ENCODE data around the gene WDR91.

The WDR91 gene

DNA sequence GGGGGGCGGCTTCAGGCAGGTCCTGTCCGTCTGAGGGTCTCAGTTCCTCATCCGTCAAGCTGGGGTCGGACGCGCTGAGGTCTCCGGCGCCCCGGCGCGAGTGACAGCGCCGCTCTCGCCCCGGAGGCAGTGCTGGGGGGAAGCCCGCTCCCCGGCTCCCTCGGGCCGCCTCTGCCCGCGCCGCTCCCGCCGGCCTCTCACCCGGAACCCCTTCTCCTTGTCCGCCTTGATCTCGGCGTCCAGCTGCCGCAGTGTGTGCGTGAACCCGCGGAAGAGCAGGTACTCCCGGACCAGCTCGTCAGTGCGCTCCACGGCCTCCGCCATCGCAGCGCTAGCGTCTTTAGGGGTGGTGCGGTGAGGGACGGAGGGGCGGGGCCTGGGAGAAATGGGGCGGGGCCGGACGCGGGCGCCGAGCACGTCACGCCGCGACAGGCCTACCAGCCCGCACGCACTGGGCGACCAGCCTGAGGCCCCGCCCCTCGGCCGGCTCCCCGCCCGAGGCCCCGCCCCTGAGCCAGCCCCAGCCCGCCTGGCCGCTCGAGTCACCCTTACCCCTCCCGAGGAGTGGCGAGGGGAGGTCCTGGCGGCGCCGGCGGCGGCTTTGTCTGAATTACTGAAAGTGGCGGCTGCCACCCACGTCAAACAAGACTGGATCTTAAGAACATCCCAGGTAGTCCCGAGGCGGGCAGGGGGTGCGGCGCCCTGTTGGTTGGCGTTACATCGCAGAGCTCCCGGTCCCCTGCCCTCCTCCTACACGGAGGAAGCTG is at the start of gene WDR91:
Gene WDR91 (minus strand): TSS at position 348 of the 767 bp plus-strand sequence. CDS start 24 bp downstream, at position 324.
- DNase-seq (ENCODE audit: low read depth in 2 of 2, low spot score in 1 of 2), result peak; percentile 88 to 95

DNA sequence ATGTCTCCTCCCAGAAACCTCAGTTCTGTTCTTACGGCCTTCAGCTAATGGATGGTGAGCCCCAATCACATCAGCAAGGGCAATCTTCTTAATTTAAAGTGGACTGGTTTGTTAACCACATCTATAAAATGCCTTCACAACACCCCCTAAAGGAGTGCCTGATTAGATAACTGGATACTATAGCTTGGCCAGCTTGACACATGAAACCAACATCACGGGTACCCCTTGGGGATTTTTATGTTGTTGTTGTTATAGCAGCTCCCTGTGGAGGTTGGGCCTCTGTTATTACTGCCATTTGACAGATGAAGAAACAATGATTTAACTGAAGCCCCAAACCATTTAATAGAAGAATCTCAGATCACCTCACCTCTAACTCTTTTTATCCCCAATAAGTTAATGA is 49.1 kb upstream of the WDR91 start:
- DNase-seq (ENCODE audit: low read depth in 2 of 2, low spot score in 1 of 2), result no peak

GRCh38 chr7:135259702-135260101 is 48.4 kb upstream of the WDR91 start:
- no peak for DNase-seq (ENCODE audit: low read depth in 2 of 2, low spot score in 1 of 2)

- no peak for DNase-seq (ENCODE audit: low read depth in 2 of 2, low spot score in 1 of 2)
Measured at GRCh38 chr7:135258585-135258984, 47.3 kb upstream of the WDR91 start.

DNA sequence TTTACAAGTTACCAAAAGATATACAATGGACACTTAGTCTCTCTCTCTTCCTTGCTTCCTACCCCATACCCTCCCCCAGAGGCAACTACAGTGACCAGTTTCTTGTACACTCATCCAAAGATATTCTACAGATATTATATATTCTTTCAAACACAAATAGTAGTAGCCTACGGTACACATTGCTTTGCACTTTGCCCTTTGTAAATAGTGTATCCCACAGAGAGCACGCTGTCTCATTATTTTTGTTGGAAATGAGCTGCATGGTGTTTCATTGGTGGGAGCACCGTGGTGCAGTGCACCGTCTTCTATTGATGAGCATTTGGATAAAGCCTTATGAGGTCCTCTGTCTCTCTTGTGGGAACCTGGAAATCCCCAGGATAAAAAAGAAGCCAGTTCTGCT is 46.5 kb upstream of the WDR91 start:
- DNase-seq (ENCODE audit: low read depth in 2 of 2, low spot score in 1 of 2), result no peak

- DNase-seq (ENCODE audit: low read depth in 2 of 2, low spot score in 1 of 2), result no peak
Measured at GRCh38 chr7:135253851-135254771, 42.8 kb upstream of the WDR91 start.

DNA sequence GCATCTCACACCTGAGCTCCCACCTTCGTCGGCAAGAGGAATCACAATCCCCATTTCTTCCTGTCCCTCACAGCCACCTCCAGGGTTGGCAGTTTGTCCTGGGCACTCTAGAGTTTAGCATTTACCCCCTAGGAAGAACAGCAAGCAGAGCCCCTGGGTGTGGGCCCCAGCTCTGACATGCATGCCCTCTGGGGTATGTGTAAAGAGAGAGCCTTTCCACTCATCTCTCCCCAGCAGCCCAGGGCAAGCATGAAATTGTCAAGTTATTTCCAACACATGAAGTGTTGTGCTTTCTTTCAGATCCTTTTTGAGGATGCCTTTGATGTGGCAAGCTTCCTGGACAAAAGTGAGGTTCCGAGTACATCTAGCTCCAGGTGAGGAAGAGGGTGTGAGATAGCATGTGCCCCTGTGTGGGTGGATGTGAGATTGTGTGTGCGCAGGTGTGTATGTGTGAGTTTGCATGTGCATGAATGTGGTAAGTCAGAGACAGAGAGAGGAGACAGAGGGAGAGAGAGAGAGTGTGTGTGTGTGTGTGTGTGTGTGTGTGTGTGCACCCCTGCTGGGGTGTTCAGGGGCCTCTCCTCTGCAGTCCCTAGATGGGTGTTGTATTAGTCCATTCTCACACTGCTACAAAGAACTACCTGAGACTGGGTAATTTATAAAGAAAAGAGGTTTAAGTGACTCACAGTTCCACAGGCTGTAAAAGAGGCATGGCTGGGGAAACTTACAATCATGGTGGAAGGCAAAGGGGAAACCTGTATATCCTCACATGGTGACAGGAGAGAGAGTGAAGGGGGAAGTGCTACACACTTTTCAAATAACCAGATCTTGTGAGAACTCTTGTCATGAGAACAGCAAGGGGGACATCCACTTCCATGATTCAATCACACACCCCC is 40.4 kb upstream of the WDR91 start:
- DNase-seq (ENCODE audit: low read depth in 2 of 2, low spot score in 1 of 2), result no peak

DNA sequence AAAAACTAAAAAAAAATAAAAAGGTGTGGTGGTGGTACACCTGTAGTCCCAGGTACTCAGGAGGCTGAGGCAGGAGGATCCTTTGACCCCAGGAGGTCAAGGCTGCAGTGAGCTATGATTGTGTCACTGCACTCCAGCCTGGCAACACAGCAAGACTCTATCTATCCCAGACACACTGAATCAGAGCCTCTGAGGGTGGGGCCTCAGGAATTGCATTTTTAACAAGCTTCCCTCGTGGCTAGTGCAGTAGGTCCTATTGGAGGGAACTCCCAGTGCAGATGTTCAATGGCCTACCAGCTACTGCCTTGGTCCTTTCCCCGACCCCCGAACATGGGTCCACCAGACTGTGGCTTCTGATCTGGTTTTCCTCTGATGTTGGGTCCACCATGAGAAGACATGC is 37.2 kb upstream of the WDR91 start:
- DNase-seq (ENCODE audit: low read depth in 2 of 2, low spot score in 1 of 2), result no peak

- no peak for DNase-seq (ENCODE audit: low read depth in 2 of 2, low spot score in 1 of 2)
Measured at GRCh38 chr7:135247746-135248471, 36.6 kb upstream of the WDR91 start.

DNA sequence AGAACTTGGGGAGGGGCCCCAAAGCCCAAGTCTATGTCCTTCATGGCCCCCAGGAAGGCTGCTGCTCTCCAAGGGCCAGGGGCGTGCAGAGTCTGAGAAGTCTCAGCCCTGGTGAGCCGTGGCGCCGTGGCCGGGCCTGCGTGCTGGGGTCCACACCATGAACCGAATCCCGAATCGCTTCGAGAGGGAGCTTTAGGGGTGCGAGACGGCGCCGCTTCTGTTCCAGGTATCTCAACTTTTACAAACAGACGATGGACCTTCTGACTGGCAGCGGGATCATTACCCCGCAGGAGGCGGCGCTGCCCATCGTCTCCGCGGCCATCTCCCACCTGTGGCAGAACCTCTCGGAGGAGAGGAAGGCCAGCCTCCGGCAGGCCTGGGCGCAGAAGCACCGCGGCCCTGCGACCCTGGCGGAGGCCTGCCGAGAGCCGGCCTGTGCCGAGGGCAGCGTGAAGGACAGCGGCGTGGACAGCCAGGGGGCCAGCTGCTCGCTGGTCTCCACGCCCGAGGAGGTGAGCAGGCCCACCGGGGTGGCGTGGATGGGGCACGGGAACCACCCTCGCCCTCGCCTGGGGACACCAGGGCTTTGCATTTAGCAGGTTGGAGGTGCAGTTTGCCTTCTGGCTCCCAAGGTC is 35.0 kb upstream of the WDR91 start:
- no peak for DNase-seq (ENCODE audit: low read depth in 2 of 2, low spot score in 1 of 2)

DNA sequence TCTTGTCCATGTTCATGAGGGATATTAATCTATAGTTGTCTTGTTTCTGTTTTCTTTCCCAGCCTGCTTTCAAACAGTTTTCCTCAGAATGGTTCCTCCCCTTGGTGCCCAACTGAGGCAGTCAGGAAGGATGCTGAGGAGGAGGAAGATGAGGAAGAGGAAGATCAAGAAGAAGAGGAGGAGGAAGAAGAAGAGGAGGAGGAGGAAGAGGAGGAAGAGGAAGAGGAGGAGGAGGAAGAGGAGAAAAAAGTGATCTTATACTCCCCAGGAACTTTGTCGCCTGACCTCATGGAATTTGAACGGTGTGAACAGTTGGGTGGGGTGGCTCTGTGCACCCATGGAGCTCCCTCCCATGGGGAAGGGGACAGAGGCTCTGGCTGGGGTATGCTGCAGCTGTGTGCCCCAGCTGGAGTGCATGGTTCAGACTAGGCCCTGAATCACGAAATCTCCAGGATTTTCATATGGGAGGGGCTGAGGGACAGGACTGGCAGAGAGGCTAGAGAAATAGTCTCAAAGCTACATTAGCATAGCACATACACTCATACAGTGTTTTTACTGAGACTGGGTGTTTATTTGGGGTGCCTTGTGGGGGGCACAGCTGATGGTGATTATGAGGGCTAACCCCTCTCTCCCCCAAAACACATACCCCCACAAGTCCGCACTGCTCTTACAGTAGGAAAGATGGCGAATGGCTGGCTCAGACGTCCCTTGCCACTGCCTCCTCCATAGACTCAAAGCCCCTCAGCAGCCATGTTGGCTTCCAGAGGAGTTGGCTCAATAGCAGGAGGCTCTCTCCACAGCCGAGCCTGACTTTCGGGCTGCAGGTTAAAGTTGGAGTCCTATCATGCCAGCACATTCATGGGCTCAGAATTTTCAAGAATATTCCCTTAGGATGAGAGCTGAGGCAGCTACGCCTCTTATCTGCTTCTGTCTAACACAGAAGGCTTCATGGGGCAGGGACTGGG is 34.2 kb upstream of the WDR91 start:
- DNase-seq (ENCODE audit: low read depth in 2 of 2, low spot score in 1 of 2), result no peak

DNA sequence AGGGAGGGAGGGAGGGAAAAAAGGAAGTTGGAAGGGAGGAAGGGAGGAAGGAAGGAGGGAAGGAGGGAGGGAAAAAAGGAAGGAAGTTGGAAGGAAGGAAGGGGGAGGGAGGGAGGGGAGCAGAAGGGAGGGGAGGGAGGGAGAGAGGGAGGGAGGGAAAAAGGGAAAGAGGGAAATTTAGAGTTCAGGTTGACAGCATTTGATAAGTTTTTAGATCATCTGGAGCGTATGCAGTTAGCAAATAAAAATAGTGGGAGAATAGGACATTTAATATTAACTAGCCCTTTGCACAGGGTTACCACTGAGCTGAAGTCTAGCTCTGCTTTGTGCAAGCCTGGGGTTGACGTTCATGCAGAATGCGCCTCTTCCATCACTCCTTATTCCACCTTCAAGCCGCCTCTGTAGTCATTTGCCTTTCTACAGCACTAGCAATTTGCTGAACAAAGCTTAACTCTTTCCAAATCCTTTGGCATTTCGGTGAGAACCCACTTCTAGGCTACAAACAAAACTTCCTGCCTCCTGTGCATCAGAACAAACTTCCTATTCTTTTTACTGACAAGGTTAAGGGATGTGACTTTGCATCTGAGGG is 30.9 kb upstream of the WDR91 start:
- DNase-seq (ENCODE audit: low read depth in 2 of 2, low spot score in 1 of 2), result no peak

DNA sequence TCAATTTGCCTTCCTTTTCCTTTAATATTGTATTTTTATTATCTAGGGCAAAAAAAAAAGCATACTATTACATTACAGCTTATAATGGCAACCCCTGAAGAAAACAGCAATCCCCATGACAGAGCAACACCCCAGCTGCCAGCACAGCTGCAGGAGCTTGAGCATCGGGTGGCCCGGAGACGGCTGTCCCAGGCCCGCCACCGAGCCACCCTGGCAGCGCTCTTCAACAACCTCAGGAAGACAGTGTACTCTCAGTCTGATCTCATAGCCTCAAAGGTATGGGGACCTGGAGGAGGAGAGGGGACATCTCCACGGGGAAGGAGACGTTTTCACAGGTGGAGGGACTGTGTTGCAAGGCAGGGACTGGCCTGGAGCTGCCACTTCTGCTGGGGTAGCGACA is 29.1 kb upstream of the WDR91 start:
- no peak for DNase-seq (ENCODE audit: low read depth in 2 of 2, low spot score in 1 of 2)

GRCh38 chr7:135239263-135239662 is 27.9 kb upstream of the WDR91 start:
- no peak for DNase-seq (ENCODE audit: low read depth in 2 of 2, low spot score in 1 of 2)

DNA sequence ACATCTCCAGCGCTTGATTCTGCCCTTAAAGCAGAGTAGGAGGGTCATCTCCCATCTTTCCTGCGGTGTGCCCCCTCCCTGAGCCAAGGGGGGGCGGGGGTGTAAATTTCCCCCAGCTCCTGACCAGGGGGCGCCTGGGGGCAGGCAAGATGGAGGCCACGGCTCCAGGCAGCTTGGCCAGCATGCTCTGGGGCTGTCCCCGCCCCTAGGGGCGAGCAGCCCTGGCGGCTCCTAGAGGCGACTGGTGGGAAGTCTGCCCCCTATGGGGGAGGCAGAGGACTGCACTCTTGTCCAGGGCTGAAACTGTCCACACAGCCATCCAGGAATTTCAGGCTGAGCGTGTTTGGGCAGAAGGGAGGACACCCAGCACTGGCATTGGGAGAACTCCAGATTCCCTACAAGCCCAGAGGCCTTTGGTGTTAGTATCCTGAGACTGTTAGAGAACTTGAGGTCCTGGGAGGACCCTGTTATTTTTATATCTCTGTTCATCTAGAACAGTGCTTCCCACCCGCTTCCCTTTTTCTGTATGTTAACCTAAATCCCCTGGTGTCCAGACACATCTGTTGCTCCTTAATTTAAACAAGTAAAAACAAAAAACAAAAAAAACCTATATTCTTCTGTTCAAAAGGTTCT is 26.9 kb upstream of the WDR91 start:
- DNase-seq (ENCODE audit: low read depth in 2 of 2, low spot score in 1 of 2), result no peak

GRCh38 chr7:135236727-135237126 is 25.4 kb upstream of the WDR91 start:
- no peak for DNase-seq (ENCODE audit: low read depth in 2 of 2, low spot score in 1 of 2)

DNA sequence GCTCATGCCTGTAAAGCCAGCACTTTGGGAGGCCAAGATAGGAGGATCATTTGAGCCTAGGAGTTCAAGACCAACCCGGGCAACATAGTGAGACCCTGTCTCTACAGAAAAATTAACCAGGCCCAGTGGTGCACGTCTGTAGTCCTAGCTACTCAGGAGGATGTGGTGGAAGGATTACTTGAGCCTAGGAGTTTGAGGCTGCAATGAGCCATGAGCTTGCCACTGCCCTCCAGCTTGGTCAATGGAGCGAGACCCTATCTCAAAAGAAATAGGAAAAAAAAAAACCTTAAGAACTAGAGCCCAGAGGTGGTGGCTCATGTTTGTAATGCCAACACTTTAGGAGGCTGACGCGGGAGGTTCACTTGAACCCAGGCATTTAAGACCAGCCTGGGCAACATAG is 24.5 kb upstream of the WDR91 start:
- no peak for DNase-seq (ENCODE audit: low read depth in 2 of 2, low spot score in 1 of 2)

GRCh38 chr7:135234727-135235126 is 23.4 kb upstream of the WDR91 start:
- no peak for DNase-seq (ENCODE audit: low read depth in 2 of 2, low spot score in 1 of 2)
